K562 (cell line): ENCODE results near the gene FAM20B. TPM values are rescaled to one million over a fixed set of nuclear protein-coding genes. Genes with fewer than 3 reads are reported as not detected.
A peak's percentile ranks its signal among the peaks of the same experiment; 100 is the strongest.

Experiments
- E2F3 ChIP-seq: fragments of 250-450 bp; sonication (Bioruptor Pico); IDR thresholded peaks from 2 replicates; pipeline ENCODE4 v1.4.0; 2020; ENCODE audit warnings: mild to moderate bottlenecking
- HEY1 ChIP-seq: fragments of 250-450 bp; sonication (Bioruptor Pico); IDR thresholded peaks from 2 replicates; pipeline ENCODE4 v1.5.0; 2020; ENCODE audit warnings: mild to moderate bottlenecking, moderate library complexity, borderline replicate concordance
- HSF4 ChIP-seq: fragments of 250-450 bp; sonication (Bioruptor Pico); IDR thresholded peaks from 2 replicates; pipeline ENCODE4 v2.1.2; 2022; ENCODE audit warnings: mild to moderate bottlenecking, moderate library complexity, borderline replicate concordance
- JUNB ChIP-seq: fragments of 450-650 bp; formaldehyde crosslinking; conservative IDR thresholded peaks from 2 replicates; pipeline ENCODE4 v1.4.0; 2020; ENCODE audit warnings: mild to moderate bottlenecking
- MCM2 ChIP-seq: fragments of 450-650 bp; IDR thresholded peaks from 2 replicates; pipeline ENCODE4 v1.6.1; 2017; ENCODE audit warnings: low read depth, mild to moderate bottlenecking
- NFATC3 ChIP-seq: fragments of 450-650 bp; IDR thresholded peaks from 2 replicates; pipeline ENCODE4 v1.6.1; 2017; ENCODE audit warnings: mild to moderate bottlenecking
- RFX1 ChIP-seq: fragments of 450-650 bp; IDR thresholded peaks from 2 replicates; pipeline ENCODE4 v1.6.1; 2016; ENCODE audit warnings: mild to moderate bottlenecking, moderate library complexity
- SREBF1 ChIP-seq: fragments of 150-350 bp; IDR thresholded peaks from 2 replicates; pipeline ENCODE4 v1.6.1; 2014; ENCODE audit warnings: antibody characterized with exemption, low read depth, low read length, borderline replicate concordance
- SRSF9 ChIP-seq: fragments of 200-400 bp; formaldehyde crosslinking; IDR thresholded peaks from 2 replicates; pipeline ENCODE4 v1.6.1; 2017; ENCODE audit warnings: low read depth, low read length, borderline replicate concordance
- STAG1 ChIP-seq: sonication (generic); formaldehyde crosslinking; IDR thresholded peaks from 2 replicates; pipeline ENCODE4 v1.5.0; 2020; ENCODE audit warnings: missing genetic modification reagents, borderline replicate concordance
- TAL1 ChIP-seq: fragments of 450-650 bp; IDR thresholded peaks from 2 replicates; pipeline ENCODE4 v1.6.1; 2016; ENCODE audit warnings: mild to moderate bottlenecking
- TEAD4 ChIP-seq, 2 experiments: sonication (generic) in 1 of 2; formaldehyde crosslinking in 1 of 2; IDR thresholded peaks; 2 replicates each; pipeline versions ENCODE4 v1.6.1 to v1.8.0; 2012 to 2022; ENCODE audit warnings: borderline replicate concordance in 1 of 2, inconsistent platforms in 1 of 2, low read length in 1 of 2, mild to moderate bottlenecking in 1 of 2, missing genetic modification reagents in 1 of 2
- YY1 ChIP-seq, 3 experiments: IDR thresholded peaks; 2 replicates each; pipeline ENCODE4 v1.6.1; 2011; ENCODE audit warnings: low read length in 2 of 3, mild to moderate bottlenecking in 2 of 3, moderate library complexity in 2 of 3, borderline replicate concordance in 1 of 3, control low read depth in 1 of 3, low read depth in 1 of 3; ENCODE audit not compliant: insufficient read depth in 3 of 3, insufficient replicate concordance in 2 of 3, control insufficient read depth in 1 of 3, insufficient read length in 1 of 3; ENCODE audit errors: extremely low read depth in 1 of 3
- ZNF124 ChIP-seq: sonication (generic); formaldehyde crosslinking; IDR thresholded peaks from 2 replicates; pipeline ENCODE4 v1.8.1; 2022; ENCODE audit warnings: missing genetic modification reagents
- ZNF175 ChIP-seq: fragments of 200-800 bp; sonication (Bioruptor generic); IDR thresholded peaks from 2 replicates; pipeline ENCODE4 v1.6.1; 2016; ENCODE audit warnings: low read depth, mild to moderate bottlenecking, missing genetic modification characterization, missing compliant biosample characterization
- ZNF282 ChIP-seq: sonication (generic); formaldehyde crosslinking; IDR thresholded peaks from 2 replicates; pipeline ENCODE4 v1.8.1; 2023; ENCODE audit warnings: missing genetic modification reagents
- polyA plus RNA-seq, 8 experiments: library from polyadenylated mRNA; depleted of rRNA in 4 of 8; stranded (reverse) in 5 of 8; unstranded in 3 of 8; fragments of >200 nt; fragmentation: Nextera tagmentation in 2 of 8; fragmentation: Illumina TruSeq in 1 of 8; extraction: Ambion mirVana in 2 of 8; extraction: Trizol in 1 of 8; gene quantifications; 2 replicates each; pipeline versions ENCODE4 v1.2.1 to v1.2.3, GENCODE V29; 2011 to 2014; ENCODE audit warnings: inconsistent platforms in 1 of 8, missing spikeins in 1 of 8
- total RNA-seq, 7 experiments: library from RNA; depleted of rRNA in 6 of 7; stranded (reverse); fragments of >200 nt in 6 of 7; fragmentation: Illumina TruSeq in 2 of 7; extraction: Trizol in 2 of 7; gene quantifications; 2 replicates each; pipeline versions ENCODE4 v1.2.1 to v1.2.3, GENCODE V29; 2011 to 2021; ENCODE audit warnings: low replicate concordance in 1 of 7
- TF ChIP-seq, protein P1 (sequence below): fragments of 250-450 bp; sonication (Bioruptor Pico); IDR thresholded peaks from 2 replicates; pipeline ENCODE4 v1.4.0; 2020; ENCODE audit warnings: mild to moderate bottlenecking, moderate library complexity, borderline replicate concordance
- TF ChIP-seq, protein P2 (sequence below), 2 experiments: fragments of 450-650 bp in 1 of 2; sonication (generic) in 1 of 2; formaldehyde crosslinking; conservative IDR thresholded peaks; 2 replicates each; pipeline versions ENCODE4 v1.4.0 to v1.8.1; 2020 to 2022; ENCODE audit warnings: mild to moderate bottlenecking in 1 of 2, missing genetic modification reagents in 1 of 2
- TF ChIP-seq, protein P3 (sequence below): fragments of 250-450 bp; sonication (Bioruptor Pico); IDR thresholded peaks from 2 replicates; pipeline ENCODE4 v1.8.0; 2022; ENCODE audit warnings: inconsistent platforms
- TF ChIP-seq, protein P4 (sequence below): fragments of 150-350 bp; IDR thresholded peaks from 2 replicates; pipeline ENCODE4 v1.6.1; 2014; ENCODE audit warnings: low read depth, mild to moderate bottlenecking, low read length, borderline replicate concordance

FAM20B gene
- total and polyA plus RNA-seq, 9 of the 15 experiments (the other 6 are each of a cell fraction or from before 2014, with no cell fraction given), result 7.2 to 67.5 (median 42.9) TPM

DNA sequence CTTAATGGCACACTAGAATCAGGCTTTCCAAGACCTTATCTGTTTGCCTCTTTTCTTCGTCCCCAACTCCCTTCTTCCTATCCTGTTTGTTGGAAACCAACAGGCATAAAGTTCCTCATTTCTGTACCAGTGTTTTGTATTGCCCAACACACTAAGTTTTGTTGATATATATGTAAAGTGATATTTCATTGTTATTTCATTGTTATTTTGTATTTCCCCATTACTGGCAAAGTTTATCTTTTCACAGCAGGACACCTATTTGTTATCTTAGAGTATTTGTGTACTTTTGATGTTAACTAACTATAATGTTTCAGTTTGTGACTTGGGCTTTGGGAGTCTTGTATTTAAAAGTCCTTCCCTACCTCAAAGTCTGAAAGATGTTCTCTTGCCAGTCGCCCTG, 27.1 kb downstream of the FAM20B start (continued):
- TF ChIP-seq, protein P1, sequence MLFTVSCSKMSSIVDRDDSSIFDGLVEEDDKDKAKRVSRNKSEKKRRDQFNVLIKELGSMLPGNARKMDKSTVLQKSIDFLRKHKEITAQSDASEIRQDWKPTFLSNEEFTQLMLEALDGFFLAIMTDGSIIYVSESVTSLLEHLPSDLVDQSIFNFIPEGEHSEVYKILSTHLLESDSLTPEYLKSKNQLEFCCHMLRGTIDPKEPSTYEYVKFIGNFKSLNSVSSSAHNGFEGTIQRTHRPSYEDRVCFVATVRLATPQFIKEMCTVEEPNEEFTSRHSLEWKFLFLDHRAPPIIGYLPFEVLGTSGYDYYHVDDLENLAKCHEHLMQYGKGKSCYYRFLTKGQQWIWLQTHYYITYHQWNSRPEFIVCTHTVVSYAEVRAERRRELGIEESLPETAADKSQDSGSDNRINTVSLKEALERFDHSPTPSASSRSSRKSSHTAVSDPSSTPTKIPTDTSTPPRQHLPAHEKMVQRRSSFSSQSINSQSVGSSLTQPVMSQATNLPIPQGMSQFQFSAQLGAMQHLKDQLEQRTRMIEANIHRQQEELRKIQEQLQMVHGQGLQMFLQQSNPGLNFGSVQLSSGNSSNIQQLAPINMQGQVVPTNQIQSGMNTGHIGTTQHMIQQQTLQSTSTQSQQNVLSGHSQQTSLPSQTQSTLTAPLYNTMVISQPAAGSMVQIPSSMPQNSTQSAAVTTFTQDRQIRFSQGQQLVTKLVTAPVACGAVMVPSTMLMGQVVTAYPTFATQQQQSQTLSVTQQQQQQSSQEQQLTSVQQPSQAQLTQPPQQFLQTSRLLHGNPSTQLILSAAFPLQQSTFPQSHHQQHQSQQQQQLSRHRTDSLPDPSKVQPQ, result no peak
- TF ChIP-seq HSF4 (CRISPR knock-in tag) (no peak), ZNF175 (CRISPR knock-in tag) (0 out of 2 replicates have a peak, but pooled peaks have one; percentile 33), HEY1 (no peak), E2F3 (no peak), NFATC3 (no peak), SREBF1 (no peak), MCM2 (no peak), TEAD4 (IDR thresholded peaks at IDR 0.05; ENCODE audit: low read length) (peak; percentile 25; the same call in 1 of the 2 replicates), TEAD4 (CRISPR knock-in tag; IDR thresholded peaks at IDR 0.05; ENCODE audit: borderline replicate concordance) (no peak), STAG1 (CRISPR knock-in tag) (no peak), TAL1 (peak; percentile 48), ZNF124 (no peak), RFX1 (no peak), YY1 (IDR thresholded peaks at IDR 0.05; ENCODE audit: borderline replicate concordance in 1 of 3, control insufficient read depth in 1 of 3, extremely low read depth in 1 of 3, insufficient read depth in 3 of 3, insufficient read length in 1 of 3, insufficient replicate concordance in 2 of 3, low read depth in 1 of 3, low read length in 2 of 3) (no peak), SRSF9 (no peak), ZNF282 (CRISPR knock-in tag) (no peak), JUNB (CRISPR knock-in tag) (no peak)
- TF ChIP-seq, protein P2, sequence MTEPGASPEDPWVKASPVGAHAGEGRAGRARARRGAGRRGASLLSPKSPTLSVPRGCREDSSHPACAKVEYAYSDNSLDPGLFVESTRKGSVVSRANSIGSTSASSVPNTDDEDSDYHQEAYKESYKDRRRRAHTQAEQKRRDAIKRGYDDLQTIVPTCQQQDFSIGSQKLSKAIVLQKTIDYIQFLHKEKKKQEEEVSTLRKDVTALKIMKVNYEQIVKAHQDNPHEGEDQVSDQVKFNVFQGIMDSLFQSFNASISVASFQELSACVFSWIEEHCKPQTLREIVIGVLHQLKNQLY (CRISPR knock-in tag; conservative IDR thresholded peaks at IDR 0.05), result no peak
- TF ChIP-seq, protein P3, sequence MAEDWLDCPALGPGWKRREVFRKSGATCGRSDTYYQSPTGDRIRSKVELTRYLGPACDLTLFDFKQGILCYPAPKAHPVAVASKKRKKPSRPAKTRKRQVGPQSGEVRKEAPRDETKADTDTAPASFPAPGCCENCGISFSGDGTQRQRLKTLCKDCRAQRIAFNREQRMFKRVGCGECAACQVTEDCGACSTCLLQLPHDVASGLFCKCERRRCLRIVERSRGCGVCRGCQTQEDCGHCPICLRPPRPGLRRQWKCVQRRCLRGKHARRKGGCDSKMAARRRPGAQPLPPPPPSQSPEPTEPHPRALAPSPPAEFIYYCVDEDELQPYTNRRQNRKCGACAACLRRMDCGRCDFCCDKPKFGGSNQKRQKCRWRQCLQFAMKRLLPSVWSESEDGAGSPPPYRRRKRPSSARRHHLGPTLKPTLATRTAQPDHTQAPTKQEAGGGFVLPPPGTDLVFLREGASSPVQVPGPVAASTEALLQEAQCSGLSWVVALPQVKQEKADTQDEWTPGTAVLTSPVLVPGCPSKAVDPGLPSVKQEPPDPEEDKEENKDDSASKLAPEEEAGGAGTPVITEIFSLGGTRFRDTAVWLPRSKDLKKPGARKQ (CRISPR knock-in tag), result no peak
- TF ChIP-seq, protein P4, sequence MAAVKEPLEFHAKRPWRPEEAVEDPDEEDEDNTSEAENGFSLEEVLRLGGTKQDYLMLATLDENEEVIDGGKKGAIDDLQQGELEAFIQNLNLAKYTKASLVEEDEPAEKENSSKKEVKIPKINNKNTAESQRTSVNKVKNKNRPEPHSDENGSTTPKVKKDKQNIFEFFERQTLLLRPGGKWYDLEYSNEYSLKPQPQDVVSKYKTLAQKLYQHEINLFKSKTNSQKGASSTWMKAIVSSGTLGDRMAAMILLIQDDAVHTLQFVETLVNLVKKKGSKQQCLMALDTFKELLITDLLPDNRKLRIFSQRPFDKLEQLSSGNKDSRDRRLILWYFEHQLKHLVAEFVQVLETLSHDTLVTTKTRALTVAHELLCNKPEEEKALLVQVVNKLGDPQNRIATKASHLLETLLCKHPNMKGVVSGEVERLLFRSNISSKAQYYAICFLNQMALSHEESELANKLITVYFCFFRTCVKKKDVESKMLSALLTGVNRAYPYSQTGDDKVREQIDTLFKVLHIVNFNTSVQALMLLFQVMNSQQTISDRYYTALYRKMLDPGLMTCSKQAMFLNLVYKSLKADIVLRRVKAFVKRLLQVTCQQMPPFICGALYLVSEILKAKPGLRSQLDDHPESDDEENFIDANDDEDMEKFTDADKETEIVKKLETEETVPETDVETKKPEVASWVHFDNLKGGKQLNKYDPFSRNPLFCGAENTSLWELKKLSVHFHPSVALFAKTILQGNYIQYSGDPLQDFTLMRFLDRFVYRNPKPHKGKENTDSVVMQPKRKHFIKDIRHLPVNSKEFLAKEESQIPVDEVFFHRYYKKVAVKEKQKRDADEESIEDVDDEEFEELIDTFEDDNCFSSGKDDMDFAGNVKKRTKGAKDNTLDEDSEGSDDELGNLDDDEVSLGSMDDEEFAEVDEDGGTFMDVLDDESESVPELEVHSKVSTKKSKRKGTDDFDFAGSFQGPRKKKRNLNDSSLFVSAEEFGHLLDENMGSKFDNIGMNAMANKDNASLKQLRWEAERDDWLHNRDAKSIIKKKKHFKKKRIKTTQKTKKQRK, result no peak
